Right lung (tissue), 5 donors: Measurements from ENCODE around the gene SHOX. TPM values are rescaled to one million over a fixed set of nuclear protein-coding genes. Genes with fewer than 3 reads are reported as not detected.

ENCODE experiments used
- polyA plus RNA-seq, 5 donors: library from polyadenylated mRNA; unstranded; fragments of 120-200 nt; gene quantifications; one replicate each; pipeline versions ENCODE4 v1.2.1 to v1.2.3, GENCODE V29; 2013; ENCODE audit warnings: inconsistent platforms in 1 of 5, low replicate concordance in 1 of 5; ENCODE audit not compliant: insufficient read length in 5 of 5, insufficient read depth in 1 of 5

SHOX gene
- polyA plus RNA-seq, 5 donors, result 0.05 to 0.24 (median 0.08) TPM

Other genes starting within 250 kb of the SHOX start
- 10 to 100 TPM; 13.9 to 36.2 (median 23.5) TPM for gene PPP2R3B, start 243.9 kb upstream of the SHOX start, polyA plus RNA-seq